Frontal cortex (tissue), 4 donors: ENCODE results near the gene RHBDD3. TPM values are rescaled to one million over a fixed set of nuclear protein-coding genes. Genes with fewer than 3 reads are reported as not detected.
"Not testable (repeated sequence)": the region's sequence is repeated elsewhere in the genome, so short reads cannot be mapped to it uniquely, and the experiment has no call there.

Experiments
- DNase-seq, 2 donors: peaks; one replicate each; pipeline ENCODE4 v3.0.0; 2012; ENCODE audit warnings: low spot score in 2 of 2
- FAIRE-seq: peaks from 2 replicates; lab custom pipeline; 2012; peaks lifted over from hg19 to GRCh38; lab: Jason Lieb, UNC
- total RNA-seq: library from RNA; depleted of rRNA; stranded (reverse); fragments of >200 nt; gene quantifications from one replicate; pipeline ENCODE4 v1.2.3, GENCODE V29; 2014
- donor health status: control.
- donor health status: control.
- donor health status: control.

Gene RHBDD3
- total RNA-seq, 1 donor from 2014 or later: 14.7 TPM

GRCh38 chr22:29255064-29255621, 12.6 kb downstream of the RHBDD3 start:
- FAIRE-seq (no peak), DNase-seq (no peak)

- no peak for FAIRE-seq
- DNase-seq: no peak
Observed at GRCh38 chr22:29254286-29254660, 13.5 kb downstream of the RHBDD3 start.

GRCh38 chr22:29253561-29254285, 14.1 kb downstream of the RHBDD3 start:
- DNase-seq (no peak), FAIRE-seq (no peak)

DNA sequence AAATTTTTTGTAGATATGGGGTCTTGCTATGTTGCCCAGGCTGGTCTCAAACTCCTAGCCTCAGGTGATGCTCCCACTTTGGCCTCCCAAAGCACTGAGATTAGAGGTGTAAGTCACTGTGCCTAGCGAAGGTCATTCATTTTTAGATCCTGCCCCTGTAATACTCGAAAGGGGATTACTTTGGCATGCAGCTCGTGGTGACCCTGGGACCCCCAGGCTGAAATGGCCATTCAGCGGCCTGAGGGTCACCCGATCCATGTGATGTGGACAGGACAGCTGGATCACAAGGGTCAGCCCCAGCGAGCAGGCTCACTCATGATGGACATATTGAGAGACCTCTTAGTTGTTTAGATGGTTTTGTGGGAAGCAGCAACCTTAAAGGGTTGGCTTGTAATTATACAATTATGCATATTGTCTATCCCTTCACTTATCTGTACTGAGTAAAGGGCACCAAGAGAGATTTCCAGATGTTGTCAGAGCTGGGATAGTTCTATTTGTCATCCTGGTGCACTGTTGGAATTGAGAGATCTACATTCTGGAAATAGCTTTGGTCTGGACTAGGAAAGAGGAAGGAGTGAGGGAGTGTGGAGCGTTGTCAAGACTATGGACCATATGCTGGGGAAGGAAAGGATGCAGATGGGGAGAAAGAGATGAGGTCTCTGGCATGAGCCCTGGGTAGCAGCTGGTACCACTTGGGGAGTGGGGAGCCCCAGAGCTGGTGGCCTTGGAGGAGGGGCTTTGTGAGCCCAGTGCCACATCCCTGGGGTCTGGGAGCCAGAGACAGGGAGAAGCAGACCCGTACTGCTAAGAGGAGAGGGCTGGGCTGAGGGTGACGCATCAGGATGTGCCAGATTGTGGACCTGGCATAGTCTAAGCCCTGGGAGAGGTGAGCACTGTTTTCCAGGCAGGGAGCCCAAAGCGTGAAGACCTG, 15.5 kb downstream of the RHBDD3 start:
- FAIRE-seq (no peak), DNase-seq (no peak)

GRCh38 chr22:29251265-29251664, 16.5 kb downstream of the RHBDD3 start:
- DNase-seq (no peak), FAIRE-seq (no peak)

DNA sequence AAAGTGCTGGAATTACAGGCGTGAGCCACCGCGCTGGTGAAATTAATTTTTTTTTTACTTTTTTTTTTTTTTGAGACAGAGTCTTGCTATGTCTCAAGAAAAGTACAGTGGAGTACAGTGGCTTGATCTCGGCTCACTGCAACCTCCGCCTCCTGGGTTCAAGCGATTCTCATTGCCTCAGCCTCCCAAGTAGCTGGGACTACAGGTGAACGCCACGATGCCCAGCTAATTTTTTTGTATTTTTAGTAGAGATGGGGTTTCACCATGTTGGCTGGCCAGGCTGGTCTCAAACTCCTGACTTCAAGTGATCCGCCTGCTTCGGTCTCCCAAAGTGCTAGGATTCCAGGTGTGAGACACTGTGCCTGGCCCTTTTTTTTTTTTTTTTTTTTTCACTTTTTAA, 19.9 kb downstream of the RHBDD3 start:
- not testable (repeated sequence) for DNase-seq, FAIRE-seq

- DNase-seq (peak in 1 of 2 donors; percentile 80), FAIRE-seq (no peak)
Observed at GRCh38 chr22:29245626-29246385, 22.0 kb downstream of the RHBDD3 start.

- no peak for FAIRE-seq
- no peak for DNase-seq
Observed at GRCh38 chr22:29244785-29245625, 22.8 kb downstream of the RHBDD3 start.

GRCh38 chr22:29243874-29244446, 23.8 kb downstream of the RHBDD3 start:
- FAIRE-seq: no peak
- no peak for DNase-seq

DNA sequence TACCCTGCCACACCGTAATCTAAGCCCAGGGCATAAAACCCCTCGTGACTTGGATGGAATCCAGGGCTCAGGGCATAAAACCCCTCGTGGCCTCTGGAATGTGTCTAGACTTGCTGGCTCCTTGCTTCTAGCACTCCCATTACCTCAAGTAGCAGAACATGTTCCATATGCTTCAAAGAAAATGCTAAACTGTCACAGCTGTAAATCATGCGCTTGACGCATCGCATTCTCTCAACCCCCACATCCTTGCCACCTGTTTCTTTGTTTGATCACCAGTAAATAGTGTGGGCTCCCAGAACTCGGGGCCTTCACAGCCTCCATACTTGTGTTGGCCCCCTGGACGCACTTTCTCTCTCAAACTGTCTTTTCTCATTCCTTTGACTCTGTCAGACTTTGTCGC, 27.3 kb downstream of the RHBDD3 start:
- not testable (repeated sequence) for DNase-seq, FAIRE-seq

- FAIRE-seq (no peak), DNase-seq (no peak)
Observed at GRCh38 chr22:29233277-29233877, 34.4 kb downstream of the RHBDD3 start.

DNA sequence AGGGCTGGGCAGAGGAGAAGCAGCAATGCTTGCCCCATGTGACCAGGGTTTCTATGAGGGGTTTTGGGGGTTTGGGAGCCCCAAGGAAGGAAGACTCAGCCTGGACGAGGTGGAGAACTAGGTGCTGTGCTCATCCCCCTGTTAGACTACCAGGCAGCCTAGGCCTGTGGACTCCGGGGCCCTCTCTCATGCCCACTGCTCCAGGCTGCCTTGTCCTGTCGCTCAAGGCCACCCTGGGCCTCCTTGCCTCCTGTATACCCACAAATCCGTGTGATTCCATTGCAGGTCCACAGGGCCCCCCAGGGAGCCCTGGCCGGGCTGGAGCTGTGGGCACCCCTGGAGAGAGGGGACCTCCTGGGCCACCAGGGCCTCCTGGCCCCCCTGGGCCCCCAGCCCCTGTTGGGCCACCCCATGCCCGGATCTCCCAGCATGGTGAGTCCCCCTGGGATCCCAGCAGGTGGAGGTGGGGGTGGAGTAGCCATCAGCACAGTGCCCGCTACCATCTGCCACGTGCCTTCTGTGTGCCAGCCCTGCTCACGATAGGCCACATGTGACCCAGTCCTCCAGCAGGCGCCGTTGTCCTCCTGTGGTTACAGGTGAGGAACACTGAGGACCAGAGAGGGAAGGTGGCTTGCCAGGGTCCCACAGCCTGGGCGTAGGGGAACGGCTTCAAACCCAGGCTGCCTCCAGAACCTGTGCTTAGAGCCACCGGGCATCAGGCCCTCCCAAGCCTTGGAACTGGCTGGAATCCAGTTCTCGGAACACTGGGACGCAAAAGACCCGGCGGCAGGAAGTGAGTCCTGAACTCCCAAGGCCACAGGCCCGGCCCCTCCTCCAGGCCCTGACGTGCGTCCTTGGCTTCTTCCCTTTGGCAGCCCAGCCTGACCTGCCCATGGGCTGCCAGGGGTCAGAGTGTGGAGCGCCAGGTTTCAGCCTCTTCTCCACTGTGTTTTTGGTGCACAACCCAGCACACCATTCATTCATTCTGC, 35.5 kb downstream of the RHBDD3 start:
- no peak for DNase-seq
- no peak for FAIRE-seq

DNA sequence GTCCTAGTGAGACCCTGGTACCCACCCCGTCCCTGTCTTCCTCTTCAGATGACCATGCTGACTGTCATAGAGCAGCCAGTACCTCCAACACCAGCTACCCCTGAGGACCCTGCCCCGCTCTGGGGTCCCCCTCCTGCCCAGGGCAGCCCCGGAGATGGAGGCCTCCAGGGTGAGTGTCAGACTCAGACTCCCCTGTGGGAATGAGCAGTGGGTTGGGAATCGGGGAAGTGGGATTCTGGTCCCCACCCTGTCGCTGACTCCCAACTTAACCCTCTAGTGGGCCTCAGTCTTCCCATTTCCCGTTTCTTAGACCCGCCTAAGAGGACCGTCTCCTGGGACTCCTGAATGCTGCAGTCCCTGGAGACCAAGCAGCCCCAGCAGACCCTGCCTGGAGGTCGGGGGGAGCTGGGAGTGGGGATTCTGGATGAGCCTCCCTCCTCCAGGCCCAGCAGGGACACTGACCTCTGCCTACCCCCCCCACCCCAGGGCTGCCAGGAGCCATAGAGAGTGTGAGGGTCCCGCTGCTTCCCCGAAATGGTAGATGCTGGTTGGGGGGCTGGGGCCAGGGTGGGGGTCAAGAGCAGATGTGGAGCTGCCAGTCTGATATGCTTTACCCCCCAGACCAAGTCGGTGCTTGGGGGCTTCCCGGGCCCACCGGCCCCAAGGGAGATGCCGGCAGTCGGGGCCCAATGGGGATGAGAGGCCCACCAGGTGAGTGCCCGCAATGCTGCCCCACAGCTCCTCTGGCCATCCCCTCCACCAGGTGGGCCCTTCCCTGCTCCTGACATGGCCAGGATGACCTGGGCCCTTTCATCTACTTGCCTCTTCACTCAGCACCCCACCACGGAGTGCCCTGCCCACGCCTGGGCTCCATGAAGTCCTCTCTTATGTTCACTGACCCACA, 36.6 kb downstream of the RHBDD3 start:
- FAIRE-seq (no peak), DNase-seq (no peak)

GRCh38 chr22:29226351-29226981, 41.3 kb downstream of the RHBDD3 start:
- no peak for DNase-seq
- no peak for FAIRE-seq

DNA sequence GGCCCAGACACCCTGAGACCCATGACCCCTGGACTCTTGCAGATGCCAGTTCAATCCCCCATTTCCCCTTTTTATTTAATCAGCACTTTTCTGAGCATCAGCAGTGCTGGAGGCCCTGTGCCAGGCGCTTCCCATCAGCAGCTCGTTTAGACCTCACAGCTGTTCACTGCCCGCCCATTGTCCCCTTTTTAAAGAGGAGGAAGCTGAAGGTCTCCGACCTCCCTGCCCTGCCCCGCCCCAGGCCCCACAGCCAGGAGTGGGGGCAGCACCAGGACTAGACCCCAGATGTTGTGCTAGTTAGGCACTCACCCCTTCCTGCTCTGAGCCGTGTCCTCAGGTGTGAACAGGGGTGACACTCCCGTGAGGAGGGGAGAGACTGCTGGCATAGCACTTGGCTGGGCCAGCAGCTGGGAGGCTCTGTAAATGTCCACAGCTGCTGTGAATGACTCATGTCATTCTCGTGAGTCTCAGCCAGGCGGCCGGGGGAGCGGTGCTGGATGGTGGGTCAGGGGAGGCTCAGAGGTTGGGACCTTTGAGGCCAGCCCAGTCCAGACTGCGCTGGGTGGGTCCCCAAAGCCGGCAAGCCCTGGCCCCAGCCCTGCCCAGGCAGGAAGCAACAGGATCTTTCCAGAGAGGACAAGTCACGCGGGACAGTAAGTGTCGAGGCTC, 42.2 kb downstream of the RHBDD3 start:
- DNase-seq (no peak), FAIRE-seq (no peak)
